ENCODE results near the gene LRP1B.

The LRP1B gene

GRCh38 chr2:141557329-141558095 lies 573.3 kb downstream of the LRP1B start:
- H3K4me2 ChIP-seq = peak overlapping the region; percentile 22 to 59 (median 37); a peak in 20 of 22 replicates

DNA sequence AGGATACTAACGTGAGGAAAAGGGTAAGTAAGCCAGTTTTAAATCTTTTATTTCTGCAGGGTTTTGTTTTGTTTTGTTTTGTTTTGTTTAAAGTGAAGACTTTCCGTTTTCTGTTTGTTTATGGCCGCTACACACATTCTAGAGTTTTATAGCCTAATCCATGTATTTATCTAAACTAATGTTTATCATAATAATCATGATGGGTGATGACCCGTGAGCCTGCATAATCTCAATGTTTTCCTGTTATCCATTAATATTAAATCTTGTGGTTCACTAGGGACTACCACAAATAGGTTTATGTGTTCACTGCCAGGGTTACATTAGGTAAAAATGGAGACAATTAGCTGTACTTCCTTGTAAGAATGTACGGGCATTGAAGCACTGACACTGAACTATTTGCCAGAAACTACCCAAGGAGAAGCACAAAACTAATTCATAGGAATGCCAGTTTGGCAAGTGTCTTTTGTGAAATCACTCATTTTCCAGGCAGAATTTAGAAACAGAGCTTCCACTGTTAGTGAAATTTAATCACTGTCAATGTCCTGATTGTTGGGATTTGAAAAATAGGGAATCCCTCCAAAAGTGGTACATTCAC lies 574.8 kb downstream of the LRP1B start:
- Histone ChIP-seq H3K36me3 (no peaks in the 10 kb centered on the region), H3K4me3 (no peak overlapping the region), H3K27ac (peak overlapping the region in 2 of 11 experiments; percentile 22 to 47; a peak in 2 of 22 replicates), H3K9ac (no peak overlapping the region), H3K4me1 (peaks cover 7 to 21% (median 17%) of the 10 kb centered on the region in 10 experiments; a peak in 15 of 20 replicates), H3K27me3 (no peaks in the 10 kb centered on the region), H3K4me2 (no peak overlapping the region), H3K9me3 (replicated peaks in 1 of 11) (no peaks in the 10 kb centered on the region), H4K20me1 (no peaks in the 10 kb centered on the region)
- TF ChIP-seq Cebpa-rat (IDR thresholded peaks at IDR 0.05) = no peak

More at GRCh38 chr2:141557329-141558095, 573.3 kb downstream of the LRP1B start:
- Histone ChIP-seq H3K36me3 (no peaks in the 10 kb centered on the region), H3K4me1 (peaks cover 7 to 21% (median 17%) of the 10 kb centered on the region in 10 experiments; a peak in 15 of 20 replicates), H3K27ac (peak overlapping the region in 8 of 11 experiments; percentile 7 to 48 (median 28); a peak in 9 of 22 replicates), H3K9me3 (replicated peaks in 1 of 11) (no peaks in the 10 kb centered on the region), H3K9ac (no peak overlapping the region), H4K20me1 (no peaks in the 10 kb centered on the region), H3K27me3 (no peaks in the 10 kb centered on the region), H3K4me3 (no peak overlapping the region)
- no peak for TF ChIP-seq Cebpa-rat (IDR thresholded peaks at IDR 0.05)

- H3K4me3 ChIP-seq = no peak overlapping the region
- H3K4me1 ChIP-seq = peaks cover 7 to 21% (median 17%) of the 10 kb centered on the region in 10 experiments; a peak in 15 of 20 replicates
- H3K36me3 ChIP-seq = no peaks in the 10 kb centered on the region
- H3K4me2 ChIP-seq = peak overlapping the region in 1 of 11 experiments; percentile 1; a peak in 1 of 22 replicates
- H3K9ac ChIP-seq = no peak overlapping the region
- H3K9me3 ChIP-seq (replicated peaks in 1 of 11) = peaks cover 0 to 3% (median 0%) of the 10 kb centered on the region in 11 experiments; a peak in 1 of 22 replicates
- H4K20me1 ChIP-seq = no peaks in the 10 kb centered on the region
- no peak for TF ChIP-seq Cebpa-rat (IDR thresholded peaks at IDR 0.05)
- H3K27me3 ChIP-seq = no peaks in the 10 kb centered on the region
- no peak overlapping the region for H3K27ac ChIP-seq
Observed at GRCh38 chr2:141554810-141555209, 576.0 kb downstream of the LRP1B start.

GRCh38 chr2:141534666-141535362 lies 596.0 kb downstream of the LRP1B start:
- Histone ChIP-seq H3K4me2 (peak overlapping the region; percentile 58 to 89 (median 77)), H4K20me1 (no peaks in the 10 kb centered on the region), H3K27ac (peak overlapping the region in 9 of 11 experiments; percentile 26 to 69 (median 56); a peak in 18 of 22 replicates), H3K9me3 (replicated peaks in 1 of 11) (peaks cover 0 to 53% (median 11%) of the 10 kb centered on the region in 11 experiments; a peak in 8 of 22 replicates), H3K27me3 (no peaks in the 10 kb centered on the region), H3K9ac (peak overlapping the region; percentile 2 to 48 (median 39); a peak in 15 of 22 replicates), H3K4me1 (peaks cover 23 to 72% (median 40%) of the 10 kb centered on the region in 10 experiments), H3K4me3 (peak overlapping the region in 5 of 10 experiments; percentile 0 to 44 (median 25); a peak in 5 of 20 replicates), H3K36me3 (no peaks in the 10 kb centered on the region)
- no peak for TF ChIP-seq Cebpa-rat (IDR thresholded peaks at IDR 0.05)

DNA sequence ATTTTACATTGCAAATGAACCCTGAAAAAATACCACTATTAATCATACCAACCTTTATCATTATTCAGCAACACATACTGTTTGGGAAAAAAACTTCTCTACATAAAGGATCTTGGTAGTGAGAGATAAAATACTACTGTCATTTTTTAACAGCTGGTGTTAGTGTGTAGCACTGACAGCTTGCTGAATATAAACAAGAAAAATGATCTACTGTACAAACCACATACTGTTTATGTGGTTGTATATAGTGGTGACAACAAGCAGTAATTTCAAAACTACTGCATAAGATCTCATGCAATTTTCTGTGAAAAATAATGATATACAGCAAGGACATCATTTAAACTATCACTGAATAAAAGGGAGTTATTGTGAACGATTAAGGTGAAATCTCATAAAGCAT lies 601.2 kb downstream of the LRP1B start:
- Histone ChIP-seq H3K9ac (no peak overlapping the region), H3K36me3 (no peaks in the 10 kb centered on the region), H3K4me2 (peak overlapping the region in 3 of 11 experiments; percentile 1 to 40 (median 17); a peak in 3 of 22 replicates), H4K20me1 (no peaks in the 10 kb centered on the region), H3K4me1 (peaks cover 11 to 50% (median 26%) of the 10 kb centered on the region in 10 experiments), H3K4me3 (no peak overlapping the region), H3K27me3 (no peaks in the 10 kb centered on the region), H3K27ac (no peak overlapping the region), H3K9me3 (replicated peaks in 1 of 11) (peaks cover 0 to 31% (median 4%) of the 10 kb centered on the region in 11 experiments; a peak in 6 of 22 replicates)
- no peak for TF ChIP-seq Cebpa-rat (IDR thresholded peaks at IDR 0.05)

DNA sequence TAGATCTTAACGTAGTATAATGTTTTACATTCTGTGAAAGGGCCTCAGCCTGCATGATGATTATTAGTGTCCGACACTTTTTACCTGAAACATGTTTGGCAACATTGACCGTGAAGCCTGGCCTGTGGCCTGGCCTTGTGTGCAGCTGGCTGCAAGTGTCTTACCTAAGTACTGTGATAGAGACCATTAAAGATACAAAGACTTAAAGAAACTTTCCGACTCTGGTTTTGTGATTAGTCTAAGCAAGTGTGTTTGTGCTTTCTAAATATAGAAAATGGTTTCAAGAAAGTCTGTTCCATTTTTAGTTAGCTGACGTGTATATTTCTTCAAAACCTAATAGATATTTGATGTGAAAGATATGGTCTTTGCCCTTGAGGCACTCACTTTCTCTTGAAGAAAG lies 601.8 kb downstream of the LRP1B start:
- peaks cover 0 to 31% (median 4%) of the 10 kb centered on the region in 11 experiments; a peak in 6 of 22 replicates for H3K9me3 ChIP-seq (replicated peaks in 1 of 11)
- H3K4me3 ChIP-seq = no peak overlapping the region
- H3K4me2 ChIP-seq = peak overlapping the region in 6 of 11 experiments; percentile 32 to 51 (median 40); a peak in 10 of 22 replicates

GRCh38 chr2:141526760-141527159 lies 604.1 kb downstream of the LRP1B start:
- Histone ChIP-seq H3K4me1 (peaks cover 0 to 21% (median 5%) of the 10 kb centered on the region in 10 experiments; a peak in 11 of 20 replicates), H3K9me3 (replicated peaks in 1 of 11) (peaks cover 0 to 20% (median 0%) of the 10 kb centered on the region in 11 experiments; a peak in 4 of 22 replicates), H3K36me3 (no peaks in the 10 kb centered on the region), H3K9ac (no peak overlapping the region), H4K20me1 (no peaks in the 10 kb centered on the region), H3K4me3 (no peak overlapping the region), H3K27ac (no peak overlapping the region), H3K4me2 (no peak overlapping the region), H3K27me3 (no peaks in the 10 kb centered on the region)
- TF ChIP-seq Cebpa-rat (IDR thresholded peaks at IDR 0.05) = no peak

More for the DNA sequence above, 601.8 kb downstream of the LRP1B start:
- H3K36me3 ChIP-seq = no peaks in the 10 kb centered on the region
- no peaks in the 10 kb centered on the region for H4K20me1 ChIP-seq
- no peak for TF ChIP-seq Cebpa-rat (IDR thresholded peaks at IDR 0.05)
- no peak overlapping the region for H3K9ac ChIP-seq
- H3K27ac ChIP-seq = no peak overlapping the region
- peaks cover 4 to 43% (median 19%) of the 10 kb centered on the region in 10 experiments for H3K4me1 ChIP-seq
- no peaks in the 10 kb centered on the region for H3K27me3 ChIP-seq

GRCh38 chr2:141524777-141525176 lies 606.0 kb downstream of the LRP1B start:
- no peak overlapping the region for H3K27ac ChIP-seq
- no peak for TF ChIP-seq Cebpa-rat (IDR thresholded peaks at IDR 0.05)
- H3K4me2 ChIP-seq = no peak overlapping the region
- H4K20me1 ChIP-seq = no peaks in the 10 kb centered on the region
- H3K4me1 ChIP-seq = peaks cover 0 to 14% (median 4%) of the 10 kb centered on the region in 10 experiments; a peak in 11 of 20 replicates
- no peak overlapping the region for H3K9ac ChIP-seq
- no peaks in the 10 kb centered on the region for H3K27me3 ChIP-seq
- peaks cover 0 to 4% (median 0%) of the 10 kb centered on the region in 11 experiments; a peak in 1 of 22 replicates for H3K9me3 ChIP-seq (replicated peaks in 1 of 11)
- H3K4me3 ChIP-seq = no peak overlapping the region
- no peaks in the 10 kb centered on the region for H3K36me3 ChIP-seq

Measured in BLaER1 treated with 17β-estradiol and CSF1 and Interleukin-3, amounts not matched to agents 10 nM and 100 nM (cell line).